Measurements from ENCODE around the gene HCN1. TPM values are rescaled to one million over a fixed set of nuclear protein-coding genes. Genes with fewer than 3 reads are reported as not detected.
"Not testable (repeated sequence)": the region's sequence is repeated elsewhere in the genome, so short reads cannot be mapped to it uniquely, and the experiment has no call there.

HCN1 gene
- total RNA-seq, 4 donors from 2014 or later = 0.13 TPM; not detected in 3

DNA sequence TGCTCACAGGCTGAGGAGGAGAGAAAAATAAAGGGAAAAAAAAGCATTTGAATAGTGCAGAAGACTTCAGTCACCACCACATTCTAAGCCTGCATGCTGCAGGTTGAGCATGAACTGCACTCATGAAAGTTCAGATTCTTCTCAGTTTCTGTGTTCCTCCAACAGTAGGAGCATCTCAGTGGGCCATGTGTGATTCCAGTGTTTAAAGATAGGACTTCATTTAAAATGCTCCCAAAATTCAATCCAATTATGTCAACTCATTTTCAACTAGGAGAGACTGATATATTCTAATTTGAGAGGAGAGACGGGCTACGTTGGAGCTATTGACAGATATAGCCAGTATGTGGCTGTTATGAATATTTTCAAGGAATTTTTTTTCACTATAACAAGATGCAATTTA is 186.8 kb downstream of the HCN1 start:
- Histone ChIP-seq H3K36me3 (no peaks in the 10 kb centered on the region), H3K9me3 (no peaks in the 10 kb centered on the region), H3K4me1 (no peaks in the 10 kb centered on the region), H3K27me3 (no peaks in the 10 kb centered on the region), H3K4me3 (no peak overlapping the region), H3K27ac (no peak overlapping the region)
- 93% methylated on average over 2 of the region's 2 CpGs for WGBS
- TF ChIP-seq POLR2A (IDR thresholded peaks at IDR 0.05) (no peak), EP300 (IDR thresholded peaks at IDR 0.05) (no peak)
- no peak for DNase-seq (ENCODE audit: low spot score in 2 of 2)

GRCh38 chr5:45508135-45508534 is 188.0 kb downstream of the HCN1 start:
- 78% methylated on average over 1 of the region's 1 CpG for WGBS
- no peak overlapping the region for H3K27ac ChIP-seq
- no peaks in the 10 kb centered on the region for H3K36me3 ChIP-seq
- H3K27me3 ChIP-seq = no peaks in the 10 kb centered on the region
- no peaks in the 10 kb centered on the region for H3K9me3 ChIP-seq
- no peak overlapping the region for H3K4me3 ChIP-seq
- TF ChIP-seq CTCF (IDR thresholded peaks at IDR 0.05) (no peak), POLR2AphosphoS5 (IDR thresholded peaks at IDR 0.05) (no peak), EP300 (IDR thresholded peaks at IDR 0.05) (no peak), POLR2A (IDR thresholded peaks at IDR 0.05) (no peak)
- no peaks in the 10 kb centered on the region for H3K4me1 ChIP-seq
- no peak for DNase-seq (ENCODE audit: low spot score in 2 of 2)

- Histone ChIP-seq H3K36me3 (no peaks in the 10 kb centered on the region), H3K4me1 (no peaks in the 10 kb centered on the region), H3K4me3 (no peak overlapping the region), H3K27ac (no peak overlapping the region), H3K9me3 (no peaks in the 10 kb centered on the region), H3K27me3 (no peaks in the 10 kb centered on the region)
- 41% methylated on average over 1 of the region's 1 CpG for WGBS
- TF ChIP-seq POLR2AphosphoS5 (IDR thresholded peaks at IDR 0.05) (no peak), CTCF (IDR thresholded peaks at IDR 0.05) (no peak), EP300 (IDR thresholded peaks at IDR 0.05) (no peak), POLR2A (IDR thresholded peaks at IDR 0.05) (no peak)
- no peak for DNase-seq (ENCODE audit: low spot score in 2 of 2)
These were observed 189.0 kb downstream of the HCN1 start for GRCh38 chr5:45507178-45507577.

GRCh38 chr5:45499006-45499405 is 197.2 kb downstream of the HCN1 start:
- H3K4me3 ChIP-seq, H3K27ac ChIP-seq, H3K9me3 ChIP-seq, H3K36me3 ChIP-seq, H3K4me1 ChIP-seq, H3K27me3 ChIP-seq: not testable (repeated sequence)
- WGBS = 90% methylated on average over 11 of the region's 11 CpGs
- peak in 1 of 2 donors; percentile 55 for DNase-seq (ENCODE audit: low spot score in 2 of 2)

GRCh38 chr5:45491368-45491767 is 204.8 kb downstream of the HCN1 start:
- H3K27ac ChIP-seq = no peak overlapping the region
- no peaks in the 10 kb centered on the region for H3K27me3 ChIP-seq
- H3K4me1 ChIP-seq = no peaks in the 10 kb centered on the region
- DNase-seq (ENCODE audit: low spot score in 2 of 2) = no peak
- 92% methylated on average over 3 of the region's 3 CpGs for WGBS
- no peak overlapping the region for H3K4me3 ChIP-seq
- no peaks in the 10 kb centered on the region for H3K36me3 ChIP-seq
- no peak for TF ChIP-seq CTCF (IDR thresholded peaks at IDR 0.05)
- TF ChIP-seq POLR2AphosphoS5 (IDR thresholded peaks at IDR 0.05) = no peak
- TF ChIP-seq POLR2A (IDR thresholded peaks at IDR 0.05) = no peak
- TF ChIP-seq EP300 (IDR thresholded peaks at IDR 0.05) = no peak
- H3K9me3 ChIP-seq = no peaks in the 10 kb centered on the region

- H3K27me3 ChIP-seq = no peaks in the 10 kb centered on the region
- H3K4me3 ChIP-seq = no peak overlapping the region
- no peaks in the 10 kb centered on the region for H3K9me3 ChIP-seq
- TF ChIP-seq POLR2AphosphoS5 (IDR thresholded peaks at IDR 0.05) (no peak), CTCF (IDR thresholded peaks at IDR 0.05) (no peak), EP300 (IDR thresholded peaks at IDR 0.05) (no peak), POLR2A (IDR thresholded peaks at IDR 0.05) (no peak)
- H3K4me1 ChIP-seq = no peaks in the 10 kb centered on the region
- DNase-seq (ENCODE audit: low spot score in 2 of 2) = no peak
- H3K36me3 ChIP-seq = no peaks in the 10 kb centered on the region
- WGBS = 81% methylated on average over 2 of the region's 2 CpGs
- no peak overlapping the region for H3K27ac ChIP-seq
These were observed 211.4 kb downstream of the HCN1 start for GRCh38 chr5:45484781-45485180.

Measured in suprapubic skin (tissue), 4 donors.